Measurements from ENCODE around the gene CCM2L. TPM values are rescaled to one million over a fixed set of nuclear protein-coding genes. Genes with fewer than 3 reads are reported as not detected.
A peak's percentile ranks its signal among the peaks of the same experiment; 100 is the strongest.

The CCM2L gene
- total RNA-seq, 1 donor from 2014 or later: 17.3 TPM

DNA sequence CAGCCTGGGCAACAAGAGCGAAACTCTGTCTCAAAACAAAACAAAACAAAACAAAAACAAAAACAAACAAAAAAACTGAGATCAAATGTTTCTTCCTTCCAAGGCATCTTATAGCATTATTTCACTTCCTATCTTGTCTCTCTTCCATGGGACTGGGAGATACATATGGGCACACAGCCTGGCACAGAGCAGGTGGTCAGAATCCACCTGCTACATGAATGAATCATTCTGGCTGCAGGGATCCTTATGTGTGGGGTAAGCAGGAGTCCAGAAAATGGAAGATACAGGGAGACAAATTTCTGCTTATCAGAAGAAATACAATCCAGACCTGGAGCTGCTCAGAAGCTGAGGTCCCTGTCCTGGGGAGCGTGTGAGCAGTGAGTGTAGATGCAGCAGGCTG, 18.2 kb upstream of the CCM2L start:
- DNase-seq (ENCODE audit: low read depth in 2 of 2): no peak

DNA sequence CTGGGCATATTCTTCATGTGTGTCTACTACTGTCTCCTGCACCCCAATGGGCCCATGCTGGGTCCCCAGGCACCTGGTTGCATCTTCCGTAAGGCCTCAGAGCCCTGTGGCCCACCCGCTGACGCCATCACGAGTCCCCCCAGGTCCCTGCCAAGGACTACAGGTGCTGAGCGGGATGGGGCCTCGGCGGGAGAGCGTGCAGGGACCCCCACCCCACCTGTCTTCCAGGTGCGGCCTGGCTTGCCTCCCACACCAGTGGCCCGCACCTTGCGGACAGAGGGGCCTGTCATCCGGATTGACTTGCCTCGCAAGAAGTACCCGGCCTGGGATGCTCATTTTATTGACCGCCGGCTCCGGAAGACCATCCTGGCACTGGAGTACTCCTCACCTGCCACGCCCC, 13.2 kb upstream of the CCM2L start:
- no peak for DNase-seq (ENCODE audit: low read depth in 2 of 2)

DNA sequence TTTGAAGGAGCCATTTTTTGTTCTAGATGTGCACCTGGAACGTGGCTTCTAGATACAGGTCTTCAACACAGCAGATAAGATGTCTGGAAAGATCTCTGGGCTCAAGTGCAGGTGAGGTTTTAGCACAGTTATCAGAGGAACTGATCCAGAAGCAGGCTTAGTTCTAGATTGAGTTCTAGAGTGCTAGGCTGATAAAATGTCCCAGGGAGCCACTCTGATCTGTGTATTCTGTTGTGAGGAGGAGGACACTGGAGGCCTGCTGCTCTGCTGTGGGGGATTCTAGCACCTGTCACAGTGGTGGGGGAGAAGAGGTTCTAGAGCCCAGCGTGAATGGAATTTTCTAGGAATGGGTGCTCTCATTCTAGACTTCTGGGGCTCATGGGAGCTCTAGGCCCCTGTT, 12.0 kb upstream of the CCM2L start:
- DNase-seq (ENCODE audit: low read depth in 2 of 2): no peak

DNA sequence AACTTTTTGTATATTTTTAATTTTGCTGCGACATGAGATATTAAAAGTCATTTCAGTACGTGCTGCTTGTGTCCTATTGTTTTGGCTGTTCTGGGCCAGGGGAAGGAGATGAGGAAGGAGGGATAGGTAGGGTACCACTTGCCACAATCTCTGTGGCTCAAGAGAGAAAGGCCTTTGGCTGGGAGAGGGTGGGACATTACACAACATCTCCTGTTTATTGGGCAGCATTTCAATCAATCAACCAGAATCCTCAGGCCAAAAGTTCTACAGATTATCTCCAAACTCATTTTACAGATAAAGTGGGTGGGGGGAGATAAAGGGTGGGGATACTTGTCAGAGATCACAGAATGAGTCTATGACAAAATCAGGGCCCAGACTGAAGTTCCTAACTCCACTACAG, 6.9 kb upstream of the CCM2L start:
- no peak for DNase-seq (ENCODE audit: low read depth in 2 of 2)

DNA sequence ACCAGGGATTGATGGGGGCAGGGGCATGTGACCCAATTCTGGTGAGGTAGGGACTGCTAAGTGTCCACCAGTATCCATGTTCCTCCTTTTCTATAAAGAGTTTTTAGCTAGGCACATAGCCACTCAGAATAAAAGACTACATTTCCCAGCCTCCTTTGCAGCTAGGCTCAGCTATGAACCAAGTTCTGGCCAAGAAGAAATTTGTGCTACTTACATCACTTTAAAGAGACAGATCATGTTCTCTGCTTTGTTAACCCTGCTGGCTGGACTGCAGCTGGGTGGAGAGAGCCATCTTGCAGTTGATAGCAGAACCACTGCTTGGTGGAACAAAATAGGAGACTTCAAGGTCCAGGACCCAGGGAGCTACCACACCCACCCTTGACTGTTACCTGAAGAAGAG, 5.3 kb upstream of the CCM2L start:
- no peak for DNase-seq (ENCODE audit: low read depth in 2 of 2)

DNA sequence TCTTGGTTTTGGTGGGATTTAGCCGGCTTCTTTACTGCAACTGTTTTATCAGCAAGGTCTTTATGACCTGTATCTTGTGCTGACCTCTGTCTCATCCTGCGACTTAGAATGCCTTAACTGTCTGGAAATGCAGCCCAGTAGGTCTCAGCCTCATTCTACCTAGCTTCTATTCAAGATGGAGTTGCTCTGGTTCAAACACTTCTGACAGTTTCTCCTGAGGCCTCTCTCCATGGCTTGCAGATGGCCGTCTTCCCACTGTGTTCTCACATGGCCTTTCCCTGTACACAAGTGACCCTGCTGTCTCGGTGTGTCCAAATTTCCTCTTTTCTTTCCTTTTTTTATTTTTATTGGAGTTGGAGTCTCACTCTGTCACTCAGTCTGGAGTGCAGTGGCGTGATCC, 4.2 kb upstream of the CCM2L start:
- DNase-seq (ENCODE audit: low read depth in 2 of 2): no peak

DNA sequence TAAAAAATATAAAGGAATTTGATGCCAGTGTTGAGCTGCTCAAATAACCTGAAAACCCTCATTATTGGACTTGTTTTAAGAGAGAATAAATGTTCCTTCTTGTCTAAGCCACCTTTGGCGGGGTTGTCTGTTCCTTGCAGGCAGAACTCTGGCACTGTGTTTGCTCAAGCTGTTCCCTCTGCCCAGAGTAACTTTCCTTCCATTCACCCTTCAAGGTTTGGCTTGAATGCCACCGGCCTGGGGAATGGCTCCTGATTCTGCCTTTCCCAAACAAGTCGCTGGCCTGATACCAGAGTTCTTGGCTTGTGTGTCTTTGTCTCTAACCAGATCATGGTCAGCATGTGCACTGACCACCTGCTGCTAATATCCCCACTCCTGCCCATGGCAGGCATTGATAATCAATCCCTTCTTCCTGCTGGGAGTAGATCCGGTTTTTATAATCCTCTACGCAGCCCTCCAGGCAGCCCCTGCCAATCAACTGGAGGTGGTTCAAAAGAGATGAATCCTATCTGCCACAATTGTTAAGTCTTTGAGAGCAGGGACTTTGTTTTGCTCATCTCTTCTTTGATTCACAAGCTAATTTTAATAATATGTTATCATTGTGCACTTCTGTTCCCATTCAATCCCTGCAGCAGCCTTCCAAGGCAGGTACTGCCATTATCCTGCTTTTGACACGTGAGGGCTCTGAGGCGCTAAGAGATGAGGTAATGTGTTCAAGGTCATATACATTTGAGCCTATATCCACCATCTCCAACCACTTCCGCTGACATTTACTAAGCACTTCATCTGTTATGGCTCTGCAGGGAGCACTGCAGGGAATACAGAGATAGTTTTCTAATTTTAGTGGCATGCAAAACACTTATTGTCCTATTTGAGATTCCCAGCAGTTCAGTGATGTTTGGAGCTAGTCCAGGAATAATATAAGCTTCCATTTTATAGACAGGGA, 3.1 kb upstream of the CCM2L start:
- peak; percentile 25 to 38 for DNase-seq (ENCODE audit: low read depth in 2 of 2)

DNA sequence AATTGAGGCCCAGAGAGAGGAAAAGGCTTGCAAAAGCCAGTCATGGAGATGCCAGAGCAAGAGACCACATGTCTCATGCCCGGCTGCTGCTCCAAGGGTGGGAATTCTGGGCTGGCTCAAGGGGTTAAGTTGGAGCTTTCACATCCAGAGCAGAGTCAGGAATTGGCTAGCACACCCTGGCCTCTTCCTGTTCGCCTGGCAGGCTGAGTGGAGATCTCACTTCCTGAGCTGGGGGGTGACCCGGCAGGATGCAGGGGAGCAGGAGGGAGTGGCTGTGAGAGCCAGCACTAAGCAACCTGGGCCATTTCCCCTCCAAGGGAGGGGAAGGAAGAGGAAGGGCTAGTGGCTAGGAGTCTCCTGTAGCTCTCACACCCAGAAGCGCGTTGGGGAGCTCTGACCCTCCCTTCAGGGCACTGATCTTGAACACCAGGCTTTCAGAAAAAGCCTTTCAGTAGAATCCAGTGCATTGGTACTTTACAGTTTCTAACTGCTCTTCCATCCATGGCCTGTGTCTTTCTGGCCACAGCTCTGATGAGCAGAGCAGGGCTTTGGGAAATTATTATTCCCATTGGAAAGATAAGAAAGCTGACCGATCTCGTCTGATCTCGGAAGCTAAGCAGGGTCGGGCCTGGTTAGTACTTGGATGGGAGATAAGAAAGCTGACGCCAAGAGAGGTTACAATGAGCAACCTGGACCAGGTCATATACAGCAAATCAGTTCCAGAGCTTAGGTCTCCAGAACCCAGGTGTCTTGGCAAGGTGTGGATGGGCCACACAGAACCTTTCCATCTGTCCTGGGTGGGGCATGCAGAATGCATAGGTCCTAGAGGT, 2.2 kb upstream of the CCM2L start:
- peak; percentile 79 to 88 for DNase-seq (ENCODE audit: low read depth in 2 of 2)

DNA sequence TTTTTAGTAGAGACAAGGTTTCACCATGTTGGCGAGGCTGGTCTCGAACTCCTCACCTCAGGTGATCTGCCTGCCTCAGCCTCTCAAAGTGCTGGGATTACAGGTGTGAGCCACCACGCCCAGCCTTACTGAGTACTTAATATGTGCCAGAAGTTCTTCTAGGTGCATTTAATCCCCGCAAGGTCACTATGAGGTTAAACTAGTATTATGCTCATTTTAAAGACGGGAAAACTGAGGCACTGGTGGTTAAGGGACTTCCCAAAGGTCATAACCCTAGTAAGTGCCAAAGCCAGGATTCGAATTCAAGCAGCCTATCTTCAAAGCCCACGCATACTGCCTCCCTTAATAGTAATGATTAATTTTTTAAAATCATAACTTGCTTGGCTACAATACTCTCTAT, 674 bp upstream of the CCM2L start:
- DNase-seq (ENCODE audit: low read depth in 2 of 2): no peak

DNA sequence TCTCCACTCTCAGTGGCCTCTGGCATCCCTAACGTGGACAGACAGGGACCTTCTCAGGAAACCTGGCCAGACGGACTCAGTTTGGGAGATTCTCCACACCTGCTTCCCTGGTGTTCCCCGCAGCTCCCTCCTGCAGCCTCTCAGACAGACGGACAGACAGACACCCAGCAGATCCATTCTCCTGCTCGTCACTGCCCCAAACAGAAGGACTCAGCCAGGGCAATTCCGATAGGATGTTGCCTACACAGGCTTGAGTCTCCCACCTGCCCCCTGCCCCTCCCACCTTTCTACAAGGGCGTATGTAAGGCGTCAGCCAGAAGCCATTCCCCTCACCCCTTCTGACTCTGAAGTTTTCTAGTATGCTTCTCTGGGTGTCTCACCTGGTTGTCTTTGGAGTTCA, 428 bp downstream of the CCM2L start:
- peak in 1 of 2 donors; percentile 24 for DNase-seq (ENCODE audit: low read depth in 2 of 2)

DNA sequence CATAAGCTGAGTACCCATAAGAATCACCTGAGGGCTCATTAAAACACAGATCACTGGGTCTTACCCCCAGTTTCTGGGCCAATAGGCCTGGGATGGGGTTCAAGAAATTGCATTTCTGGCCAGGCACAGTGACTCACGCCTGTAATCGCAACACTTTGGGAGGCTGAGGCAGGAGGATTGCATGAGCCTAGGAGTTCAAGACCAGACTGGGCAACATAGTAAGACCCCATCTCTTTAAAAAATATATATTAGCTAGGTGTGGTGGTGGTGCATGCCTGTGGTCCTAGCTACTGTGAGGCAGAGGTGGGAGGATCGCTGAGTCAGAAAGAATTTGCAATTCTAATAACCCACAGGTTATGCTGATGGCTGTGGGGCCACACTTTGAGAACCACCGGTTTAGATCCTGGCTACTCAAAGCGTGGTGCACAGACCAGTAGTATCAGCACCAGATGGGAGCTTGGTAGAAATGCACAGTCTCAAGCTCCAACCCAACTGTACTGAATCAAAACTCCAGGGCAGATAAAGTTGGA, 2.0 kb downstream of the CCM2L start:
- DNase-seq (ENCODE audit: low read depth in 2 of 2): no peak

DNA sequence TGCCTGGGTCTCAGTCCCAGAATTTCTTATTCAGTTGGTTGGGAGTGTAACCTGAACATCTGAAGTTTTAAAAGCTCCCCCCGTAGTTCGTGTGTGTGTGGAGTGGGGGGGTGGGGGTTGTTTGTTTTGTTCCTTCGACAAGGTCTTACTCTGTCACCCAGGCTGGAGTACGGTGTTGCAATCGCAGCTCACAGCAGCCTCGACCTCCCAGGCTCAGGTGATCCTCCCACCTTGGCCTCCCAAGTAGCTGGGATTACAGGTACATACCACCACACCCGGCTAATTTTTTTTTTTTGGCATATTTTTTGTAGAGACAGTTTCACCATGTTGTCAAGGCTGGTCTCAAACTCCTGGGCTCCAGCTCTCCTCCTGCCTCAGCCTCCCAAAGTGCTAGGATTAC, 3.1 kb downstream of the CCM2L start:
- no peak for DNase-seq (ENCODE audit: low read depth in 2 of 2)

DNA sequence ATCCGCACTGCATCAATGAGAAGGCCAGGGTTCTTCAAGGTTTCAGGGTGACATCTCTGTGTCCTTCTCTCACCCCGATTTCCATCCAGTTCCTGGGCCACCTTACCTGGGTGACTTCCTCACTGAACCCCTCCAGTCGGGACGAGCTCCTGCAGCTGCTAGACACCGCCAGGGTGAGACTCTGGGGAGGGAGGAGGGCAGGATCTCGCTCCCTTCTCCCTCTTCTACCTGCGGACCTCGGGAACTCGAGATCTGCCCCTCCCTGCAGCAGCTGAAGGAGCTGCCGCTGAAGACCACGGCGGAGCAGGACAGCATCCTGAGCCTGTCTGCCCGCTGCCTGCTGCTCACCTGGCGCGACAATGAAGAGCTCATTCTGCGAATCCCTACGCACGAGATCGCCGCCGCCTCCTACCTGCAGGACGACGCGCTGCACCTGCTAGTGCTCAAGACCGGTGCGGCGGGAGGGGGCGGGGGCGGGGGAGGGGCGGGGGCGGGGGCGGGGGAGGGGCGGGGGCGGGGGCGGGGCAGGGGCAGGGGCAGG, 7.5 kb downstream of the CCM2L start:
- DNase-seq (ENCODE audit: low read depth in 2 of 2): peak in 1 of 2 donors; percentile 17

DNA sequence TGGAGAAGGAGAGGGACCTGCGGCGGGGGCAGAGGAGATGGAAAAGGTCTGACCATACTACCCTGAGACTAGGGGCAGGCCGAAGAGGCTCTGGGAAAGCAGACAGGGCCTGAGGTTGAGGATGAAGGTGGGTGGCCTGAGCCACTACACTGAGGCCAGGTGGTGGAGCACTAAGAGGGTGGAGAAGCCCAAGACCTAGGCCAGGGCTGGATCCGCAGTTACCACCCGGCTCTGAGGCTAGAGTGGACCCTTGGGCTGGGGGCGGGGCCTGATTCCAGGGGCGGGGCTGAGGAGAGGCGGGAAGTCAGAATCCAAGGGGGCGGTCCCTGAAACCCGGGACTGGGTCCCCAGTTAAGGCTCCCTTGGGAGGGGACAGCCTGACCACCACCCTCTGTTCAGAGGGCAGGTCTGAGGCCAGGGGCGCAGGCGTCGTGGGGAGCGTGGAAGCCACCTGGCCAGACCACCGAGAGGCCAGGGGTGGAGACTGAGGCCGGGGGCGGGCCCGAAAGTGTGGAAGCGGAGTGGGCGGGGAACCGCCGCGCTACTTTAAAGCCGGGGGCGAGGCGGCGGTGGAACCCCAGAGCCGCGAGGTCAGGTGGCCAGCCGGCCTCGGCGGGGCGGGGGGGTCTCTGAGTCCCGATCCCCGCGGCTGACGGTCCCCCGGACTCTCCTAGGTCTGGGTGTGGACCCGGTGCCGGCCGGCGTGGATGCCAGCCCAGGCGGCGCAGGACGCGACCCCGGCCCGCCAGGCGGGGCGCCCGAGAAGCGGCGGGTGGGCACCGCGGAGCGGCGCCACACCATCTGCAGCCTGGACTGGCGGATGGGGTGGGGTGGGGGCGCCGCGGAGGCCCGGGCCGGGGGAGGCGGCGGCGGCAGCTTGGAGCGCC, 8.3 kb downstream of the CCM2L start:
- DNase-seq (ENCODE audit: low read depth in 2 of 2): peak in 1 of 2 donors; percentile 50

DNA sequence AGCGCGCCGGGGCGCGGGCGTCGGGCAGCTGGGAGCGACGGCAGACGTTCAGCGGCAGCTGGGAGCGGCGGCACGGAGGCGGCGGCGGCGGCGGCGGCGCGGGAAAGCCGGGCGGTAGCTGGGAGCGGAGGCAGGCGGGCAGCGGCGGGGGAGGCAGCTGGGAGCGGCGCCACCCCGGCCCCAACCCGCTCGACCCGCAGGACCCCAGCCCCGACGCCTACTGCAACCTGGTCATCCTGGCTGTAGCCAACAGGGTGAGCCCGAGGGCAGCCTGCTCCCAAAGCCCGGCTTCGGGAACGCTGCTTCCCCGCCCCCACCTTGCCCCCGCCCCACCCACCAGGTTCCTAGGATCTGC, 8.9 kb downstream of the CCM2L start:
- peak in 1 of 2 donors; percentile 24 for DNase-seq (ENCODE audit: low read depth in 2 of 2)

DNA sequence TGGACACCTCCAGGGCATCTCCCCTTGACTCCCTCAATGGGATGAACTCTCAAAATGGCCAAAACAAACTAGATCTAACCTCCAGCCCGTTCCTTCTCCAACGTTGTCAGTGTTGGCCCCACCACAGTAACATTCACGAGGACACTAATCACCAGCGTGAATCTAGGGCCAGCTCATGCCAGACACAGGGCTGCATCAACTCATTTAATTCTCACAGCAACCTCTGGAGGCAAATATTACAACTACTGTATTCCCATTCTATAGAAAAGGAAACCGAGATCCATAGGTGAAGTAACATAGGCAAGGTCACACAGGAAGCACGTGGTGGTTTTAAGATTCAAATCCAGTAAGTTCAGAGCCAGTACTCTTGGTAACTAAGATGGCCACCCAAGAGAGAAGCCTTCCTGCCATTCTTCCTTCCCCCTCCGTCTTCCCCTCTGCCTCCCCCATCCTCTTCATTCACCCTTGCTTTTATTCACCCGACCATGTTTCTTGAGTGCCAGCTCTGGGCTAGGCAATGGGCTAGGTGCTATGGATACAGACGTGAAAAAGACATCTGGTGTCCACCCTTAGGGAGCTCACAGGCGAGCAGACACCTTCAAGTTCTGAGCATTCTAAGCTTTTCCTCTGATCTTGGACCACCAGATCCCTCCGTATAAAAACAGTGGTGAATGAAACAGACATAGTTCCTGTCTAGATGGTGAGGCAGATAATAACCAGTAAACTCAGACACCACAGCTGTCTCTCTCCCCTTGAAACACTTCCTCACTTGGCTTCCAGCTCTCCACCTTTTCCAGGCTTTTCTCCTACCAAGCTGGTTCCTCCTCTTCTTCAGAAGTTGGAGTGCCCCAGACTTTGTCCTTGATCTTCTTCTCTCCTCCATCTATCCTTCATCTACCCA, 9.6 kb downstream of the CCM2L start:
- no peak for DNase-seq (ENCODE audit: low read depth in 2 of 2)

DNA sequence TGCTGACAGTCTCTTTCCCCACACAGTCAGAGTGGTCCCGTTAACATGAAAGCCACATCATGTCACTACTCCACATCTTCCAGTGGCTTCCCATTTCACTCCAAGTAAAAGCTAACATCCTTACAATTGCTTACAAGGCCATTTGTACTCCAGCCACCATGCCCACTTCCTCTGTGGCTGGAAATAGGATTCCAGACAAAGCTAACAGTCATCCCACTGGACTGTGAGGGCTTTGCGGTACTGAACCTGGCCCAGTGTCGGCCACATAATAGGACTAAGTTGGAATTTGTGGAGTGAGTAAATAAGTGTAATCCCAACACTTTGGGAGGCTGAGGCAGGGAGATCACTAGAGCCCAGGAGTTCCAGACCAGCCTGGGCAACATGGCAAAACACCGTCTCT, 10.9 kb downstream of the CCM2L start:
- DNase-seq (ENCODE audit: low read depth in 2 of 2): no peak

DNA sequence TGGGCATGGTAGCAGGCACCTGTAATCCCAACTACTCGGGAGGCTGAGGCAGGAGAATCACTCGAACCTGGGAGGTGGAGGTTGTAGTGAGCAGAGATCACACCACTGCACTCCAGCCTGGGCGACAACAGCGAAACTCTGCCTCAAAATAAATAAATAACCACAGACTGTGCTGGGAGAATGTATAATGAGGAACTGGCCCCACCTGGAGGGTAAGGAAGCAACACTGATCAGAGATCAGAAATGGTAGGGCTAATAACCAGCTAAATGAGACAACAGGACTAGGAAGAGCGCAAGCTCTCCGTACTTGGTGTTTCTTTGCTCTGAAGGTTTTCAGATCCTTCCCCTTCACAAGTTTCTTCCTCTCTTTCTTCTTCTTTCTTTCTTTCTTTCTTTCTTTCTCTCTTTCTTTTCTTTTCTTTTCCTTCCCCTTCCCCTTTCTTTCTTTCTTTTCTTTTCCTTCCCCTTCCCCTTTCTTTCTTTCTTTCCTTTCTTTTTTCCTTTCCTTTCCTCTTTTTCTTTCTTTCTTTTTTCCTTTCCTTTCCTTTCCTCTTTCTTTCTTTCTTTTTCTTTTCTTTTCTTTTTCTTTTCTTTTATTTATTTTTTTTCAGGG, 14.6 kb downstream of the CCM2L start:
- no peak for DNase-seq (ENCODE audit: low read depth in 2 of 2)

DNA sequence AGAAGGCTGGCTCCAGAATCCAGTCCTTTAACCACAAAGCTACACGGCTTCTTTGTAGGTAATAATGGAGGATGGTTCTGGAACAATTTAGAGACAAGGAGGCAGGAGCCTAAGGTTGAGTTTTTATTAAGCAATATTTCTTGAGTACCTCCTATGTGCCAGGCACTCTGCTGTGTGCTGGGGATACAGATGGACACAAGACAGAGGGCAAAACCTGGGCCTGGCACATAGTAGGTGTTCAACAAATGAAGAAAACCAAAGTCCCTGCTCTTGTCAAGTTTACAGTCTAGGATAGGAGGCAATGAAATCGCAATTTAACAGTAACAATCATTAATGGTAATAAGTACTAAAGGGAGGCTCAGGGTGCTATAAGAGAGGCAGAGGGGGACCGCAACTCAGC, 17.4 kb downstream of the CCM2L start:
- DNase-seq (ENCODE audit: low read depth in 2 of 2): no peak
